K562 (cell line): ENCODE results near the gene GAPDH.

Experiments
- BHLHE40 ChIP-seq: IDR thresholded peaks from 2 replicates; pipeline ENCODE4 v1.6.1; 2011; ENCODE audit warnings: low read length, improper control_type of control experiment
- EHMT2 ChIP-seq: fragments of 450-650 bp; IDR thresholded peaks from 2 replicates; pipeline ENCODE4 v1.6.1; 2018; ENCODE audit warnings: antibody characterized with exemption
- MYC ChIP-seq, 2 experiments: fragments of 250-450 bp in 1 of 2; sonication (Bioruptor Pico) in 1 of 2; IDR thresholded peaks; 2 replicates each; pipeline versions ENCODE4 v1.5.1 to v1.6.1; 2012 to 2021; ENCODE audit warnings: low read depth in 2 of 2, borderline replicate concordance in 1 of 2, improper control_type of control experiment in 1 of 2, low read length in 1 of 2, mild to moderate bottlenecking in 1 of 2, moderate library complexity in 1 of 2
- ZNF57 ChIP-seq: fragments of 450-650 bp; formaldehyde crosslinking; IDR thresholded peaks from 2 replicates; pipeline ENCODE4 v1.4.0; 2020; ENCODE audit warnings: mild to moderate bottlenecking, moderate library complexity

DNA sequence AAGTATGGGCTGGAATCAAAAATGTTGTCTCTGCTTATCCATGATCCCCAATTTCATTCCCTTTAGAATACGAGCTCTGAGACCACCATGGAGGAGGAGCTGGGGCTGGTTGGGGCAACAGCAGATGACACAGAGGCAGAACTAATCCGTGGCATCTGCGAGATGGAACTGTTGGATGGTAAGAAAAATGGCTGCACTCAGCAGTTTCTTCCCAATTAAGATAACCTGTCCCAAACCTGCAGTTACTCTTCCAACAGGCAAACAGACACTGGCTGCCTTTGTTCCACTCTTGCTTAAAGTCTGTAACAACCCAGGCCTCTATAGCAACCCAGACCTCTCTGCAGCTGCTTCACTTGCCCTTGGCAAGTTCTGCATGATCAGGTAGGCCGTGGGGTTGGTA is 6.6 kb upstream of the GAPDH start:
- no peak for TF ChIP-seq EHMT2
- no peak for TF ChIP-seq ZNF57
- TF ChIP-seq MYC (IDR thresholded peaks at IDR 0.05; ENCODE audit: low read depth, low read length): no peak
- no peak for TF ChIP-seq MYC (CRISPR knock-in tag; IDR thresholded peaks at IDR 0.05; ENCODE audit: borderline replicate concordance, low read depth)
- no peak for TF ChIP-seq BHLHE40
